GM12878 (cell line): Measurements from ENCODE around the gene PTPRF. TPM values are rescaled to one million over a fixed set of nuclear protein-coding genes. Genes with fewer than 3 reads are reported as not detected.

Experiments used
- ATAC-seq: fragments of 200-7000 bp; cut with Tn5 transposase; 3 replicates; pipeline ENCODE4 v1.9.1; 2020; ENCODE audit warnings: mild to moderate bottlenecking, moderate library complexity
- BruUV-seq: library from RNA; stranded (reverse); fragments of 400-500 nt; replicated peaks from 2 replicates; lab custom pipeline; 2021; lab: Mats Ljungman, UMichigan
- CTCF ChIA-PET: fragments of 300-600 bp; sonication (Branson Sonifier 250); formaldehyde crosslinking; extraction: SDS; loops from one replicate; lab custom pipeline; 2021; ENCODE audit warnings: inconsistent platforms; lab: Yijun Ruan, JAX
- POLR2A ChIA-PET: fragments of 350-600 bp; formaldehyde crosslinking; extraction: SDS; loops from one replicate; lab custom pipeline; 2021; ENCODE audit warnings: inconsistent platforms; lab: Charles Lee
- RAD21 ChIA-PET: fragments of 300-600 bp; sonication (Branson Sonifier 250); formaldehyde crosslinking; loops from one replicate; lab custom pipeline; 2023; ENCODE audit warnings: antibody characterized with exemption; ENCODE audit not compliant: unreplicated experiment; lab: Charles Lee
- SMC1A ChIA-PET: fragments of 300-600 bp; sonication (Branson Sonifier 250); formaldehyde crosslinking; loops from one replicate; lab custom pipeline; 2023; ENCODE audit not compliant: unreplicated experiment, uncharacterized antibody; lab: Charles Lee
- DNase-seq: peaks from one replicate; pipeline ENCODE4 v3.0.0-alpha.2; 2011; ENCODE audit warnings: low read depth, low spot score
- FAIRE-seq: peaks from 3 replicates; lab custom pipeline; 2011; peaks lifted over from hg19 to GRCh38; lab: Jason Lieb, UNC
- H2AFZ ChIP-seq: 2 replicates; pipeline ENCODE4 v1.6.0; 2011; ENCODE audit warnings: low read depth, low read length, control low read depth; ENCODE audit not compliant: control insufficient read depth
- H3K27ac ChIP-seq: 2 replicates; pipeline ENCODE4 v1.5.1; 2011; ENCODE audit warnings: control low read depth; ENCODE audit not compliant: control insufficient read depth, insufficient read depth
- H3K27me3 ChIP-seq, 2 experiments: replicated peaks in 1 of 2; 2 replicates each; pipeline versions ENCODE4 v1.6.0 to v1.6.1; 2011; ENCODE audit warnings: low read length in 1 of 2; ENCODE audit not compliant: control insufficient read depth in 2 of 2, insufficient read depth in 2 of 2
- H3K36me3 ChIP-seq, 2 experiments: 2 replicates each; pipeline ENCODE4 v1.5.1; 2011; ENCODE audit warnings: low read length in 1 of 2; ENCODE audit not compliant: control insufficient read depth in 2 of 2, insufficient read depth in 2 of 2
- H3K4me1 ChIP-seq: 2 replicates; pipeline ENCODE4 v1.6.1; 2011; ENCODE audit warnings: mild to moderate bottlenecking, low read length, moderate library complexity, mixed read lengths; ENCODE audit not compliant: control insufficient read depth, insufficient read depth
- H3K4me2 ChIP-seq: 2 replicates; pipeline ENCODE4 v1.6.0; 2011; ENCODE audit warnings: control low read depth; ENCODE audit not compliant: control insufficient read depth, insufficient read depth
- H3K4me3 ChIP-seq: fragments of 200-600 bp; sonication (generic); 2 replicates; pipeline ENCODE4 v1.5.1; 2016
- H3K79me2 ChIP-seq: 2 replicates; pipeline ENCODE4 v1.6.0; 2011; ENCODE audit warnings: low read length; ENCODE audit not compliant: control insufficient read depth, insufficient read depth
- H3K9ac ChIP-seq: 2 replicates; pipeline ENCODE4 v1.8.0; 2011; ENCODE audit warnings: low read length, control low read depth, mixed read lengths; ENCODE audit not compliant: control insufficient read depth, insufficient read depth
- H3K9me3 ChIP-seq: replicated peaks from 3 replicates; pipeline ENCODE4 v1.5.1; 2011; ENCODE audit warnings: mild to moderate bottlenecking, low read length; ENCODE audit not compliant: control insufficient read depth, insufficient read depth
- H4K20me1 ChIP-seq: 2 replicates; pipeline ENCODE4 v1.6.0; 2011; ENCODE audit not compliant: control insufficient read depth, insufficient read depth
- ATF7 ChIP-seq: fragments of 450-650 bp; IDR thresholded peaks from 2 replicates; pipeline ENCODE4 v1.6.1; 2016; ENCODE audit warnings: low read depth, mild to moderate bottlenecking
- BCL11A ChIP-seq: IDR thresholded peaks from 2 replicates; pipeline ENCODE4 v1.6.1; 2011; ENCODE audit warnings: low read depth, low read length
- CHD1 ChIP-seq: IDR thresholded peaks from 2 replicates; pipeline ENCODE4 v1.6.1; 2012; ENCODE audit warnings: low read depth, low read length, improper control_type of control experiment
- HDGF ChIP-seq: fragments of 450-650 bp; IDR thresholded peaks from 2 replicates; pipeline ENCODE4 v1.6.1; 2016; ENCODE audit warnings: antibody characterized with exemption
- IKZF1 ChIP-seq: fragments of 450-650 bp; conservative IDR thresholded peaks from 2 replicates; pipeline ENCODE4 v1.6.1; 2017; ENCODE audit warnings: antibody characterized with exemption, mild to moderate bottlenecking
- PML ChIP-seq: IDR thresholded peaks from 2 replicates; pipeline ENCODE4 v1.6.1; 2012; ENCODE audit warnings: low read length, inconsistent platforms
- POLR2A ChIP-seq: IDR thresholded peaks from 2 replicates; pipeline ENCODE4 v1.6.1; 2011; ENCODE audit warnings: low read depth, mild to moderate bottlenecking, low read length
- POLR2AphosphoS2 ChIP-seq: IDR thresholded peaks from 2 replicates; pipeline ENCODE4 v1.6.1; 2011; ENCODE audit warnings: low read depth, mild to moderate bottlenecking, low read length, improper control_type of control experiment, moderate library complexity
- RAD21 ChIP-seq: IDR thresholded peaks from 2 replicates; pipeline ENCODE4 v1.6.1; 2011; ENCODE audit warnings: mild to moderate bottlenecking, low read depth, low read length, moderate library complexity; ENCODE audit not compliant: insufficient read depth
- SRF ChIP-seq, 2 experiments: IDR thresholded peaks; 2 replicates each; pipeline ENCODE4 v1.6.1; 2011; ENCODE audit warnings: low read depth in 2 of 2, low read length in 2 of 2, mild to moderate bottlenecking in 1 of 2, moderate library complexity in 1 of 2
- SUPT20H ChIP-seq: IDR thresholded peaks from 2 replicates; pipeline ENCODE4 v1.6.1; 2011; ENCODE audit warnings: low read depth, mild to moderate bottlenecking, low read length, moderate library complexity, borderline replicate concordance; ENCODE audit not compliant: control insufficient read depth
- TAF1 ChIP-seq: IDR thresholded peaks from 2 replicates; pipeline ENCODE4 v1.6.1; 2011; ENCODE audit warnings: mild to moderate bottlenecking, low read depth, low read length, borderline replicate concordance
- YY1 ChIP-seq: IDR thresholded peaks from 2 replicates; pipeline ENCODE4 v1.6.1; 2011; ENCODE audit warnings: low read depth, mild to moderate bottlenecking, low read length
- ZNF24 ChIP-seq: fragments of 450-650 bp; IDR thresholded peaks from 2 replicates; pipeline ENCODE4 v1.6.1; 2017; ENCODE audit warnings: antibody characterized with exemption, mild to moderate bottlenecking
- ZNF274 ChIP-seq: IDR thresholded peaks from one replicate; pipeline ENCODE4 v1.8.0; 2011; ENCODE audit not compliant: insufficient read length, insufficient read depth
- WGBS: methylation state at CpG from one replicate; pipeline ENCODE4 v1.1.6; 2016; ENCODE audit warnings: low lambda C conversion rate; ENCODE audit not compliant: insufficient replicate concordance, insufficient coverage; ENCODE audit errors: missing lambda C conversion rate; 5-methylcytosine and 5-hydroxymethylcytosine counted together
- in situ Hi-C: fragments of 300-500 bp; cut with MboI; formaldehyde crosslinking; loops from 9 replicates; pipeline ENCODE4 v1.14.3; 2018; ENCODE audit warnings: mixed read lengths
- intact Hi-C: fragments of 100-400 bp; cut with micrococcal nuclease; formaldehyde crosslinking; loops from one replicate; pipeline ENCODE4 v1.14.2; 2022; ENCODE audit not compliant: unreplicated experiment
- polyA plus RNA-seq, 11 experiments: library from polyadenylated mRNA; depleted of rRNA in 4 of 11; unstranded in 6 of 11; stranded (reverse) in 5 of 11; fragments of >200 nt; fragmentation: Nextera tagmentation in 4 of 11; fragmentation: Illumina TruSeq in 1 of 11; extraction: Ambion mirVana in 4 of 11; extraction: Trizol in 1 of 11; gene quantifications; 1 replicate in 1 of 11; 2 replicates in 10 of 11; pipeline versions ENCODE4 v1.2.1 to v1.2.3, GENCODE V29; 2011 to 2016; ENCODE audit warnings: inconsistent platforms in 2 of 11, missing spikeins in 2 of 11, low read depth in 1 of 11
- total RNA-seq, 4 experiments: library from RNA; depleted of rRNA in 3 of 4; stranded (reverse); fragments of >200 nt in 3 of 4; fragmentation: Illumina TruSeq in 1 of 4; extraction: Trizol in 1 of 4; gene quantifications; 2 replicates each; pipeline versions ENCODE4 v1.2.1 to v1.2.3, GENCODE V29; 2013 to 2021
- TF ChIP-seq, protein P1 (sequence below): IDR thresholded peaks from 2 replicates; pipeline ENCODE4 v1.6.1; 2012; ENCODE audit warnings: low read depth, low read length, improper control_type of control experiment
- TF ChIP-seq, protein P2 (sequence below): IDR thresholded peaks from 2 replicates; pipeline ENCODE4 v1.6.1; 2011; ENCODE audit warnings: borderline replicate concordance, low read depth, mild to moderate bottlenecking, moderate library complexity, mixed read lengths, low read length; ENCODE audit not compliant: insufficient read depth; ENCODE audit errors: extremely low read length

The PTPRF gene
- total and polyA plus RNA-seq, 10 of the 15 experiments (the other 5 are each of a cell fraction or from before 2014, with no cell fraction given), result 0.04 to 2.6 (median 0.32) TPM

DNA sequence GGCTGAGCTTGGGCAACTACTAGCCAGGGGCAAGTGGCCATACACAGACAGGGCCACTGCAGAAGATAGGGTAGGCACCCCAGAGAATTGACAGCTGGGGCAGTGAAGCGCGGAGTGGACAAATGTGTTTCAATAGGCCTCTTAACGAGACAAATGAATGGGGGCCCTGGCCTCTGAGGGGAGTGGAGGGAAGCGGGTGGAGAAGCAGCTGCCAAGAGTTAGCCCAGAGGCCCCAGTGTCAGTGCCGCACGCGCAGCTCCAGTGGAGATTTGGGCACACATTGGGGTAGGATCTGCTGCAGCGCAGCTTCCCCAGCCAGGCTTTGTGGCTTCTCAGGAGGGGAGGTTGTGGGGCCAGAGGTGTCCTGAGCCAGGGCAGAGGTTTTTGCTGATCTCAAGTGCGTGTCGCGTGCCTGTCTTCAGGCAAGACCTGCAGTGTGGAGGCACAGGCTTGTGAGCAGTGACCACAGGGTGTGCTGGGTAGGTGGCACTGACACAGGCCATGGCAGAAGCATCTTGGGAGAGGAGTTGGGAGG lies 16.9 kb downstream of the PTPRF start:
- in situ Hi-C loops, result no loop called here
- WGBS, result 76% methylated on average over 11 of the region's 11 CpGs
- no peak for ATAC-seq
- no peak for TF ChIP-seq POLR2AphosphoS2
- TF ChIP-seq, all 136 proteins: peak for 0
- Histone ChIP-seq H3K9me3 (no peaks in the 10 kb centered on the region), H3K9ac (no peak overlapping the region), H2AFZ (no peak overlapping the region), H4K20me1 (no peaks in the 10 kb centered on the region), H3K4me1 (no peaks in the 10 kb centered on the region), H3K27ac (no peak overlapping the region), H3K4me2 (no peak overlapping the region), H3K27me3 (no peaks in the 10 kb centered on the region), H3K79me2 (no peaks in the 10 kb centered on the region), H3K4me3 (no peak overlapping the region), H3K36me3 (no peaks in the 10 kb centered on the region)
- ChIA-PET CTCF (no interaction called here), SMC1A (no interaction called here), POLR2A (no interaction called here), RAD21 (no interaction called here)
- DNase-seq (no peak), FAIRE-seq (no peak)
- intact Hi-C loops, result no loop called here
- no TSS peak for BruUV-seq

DNA sequence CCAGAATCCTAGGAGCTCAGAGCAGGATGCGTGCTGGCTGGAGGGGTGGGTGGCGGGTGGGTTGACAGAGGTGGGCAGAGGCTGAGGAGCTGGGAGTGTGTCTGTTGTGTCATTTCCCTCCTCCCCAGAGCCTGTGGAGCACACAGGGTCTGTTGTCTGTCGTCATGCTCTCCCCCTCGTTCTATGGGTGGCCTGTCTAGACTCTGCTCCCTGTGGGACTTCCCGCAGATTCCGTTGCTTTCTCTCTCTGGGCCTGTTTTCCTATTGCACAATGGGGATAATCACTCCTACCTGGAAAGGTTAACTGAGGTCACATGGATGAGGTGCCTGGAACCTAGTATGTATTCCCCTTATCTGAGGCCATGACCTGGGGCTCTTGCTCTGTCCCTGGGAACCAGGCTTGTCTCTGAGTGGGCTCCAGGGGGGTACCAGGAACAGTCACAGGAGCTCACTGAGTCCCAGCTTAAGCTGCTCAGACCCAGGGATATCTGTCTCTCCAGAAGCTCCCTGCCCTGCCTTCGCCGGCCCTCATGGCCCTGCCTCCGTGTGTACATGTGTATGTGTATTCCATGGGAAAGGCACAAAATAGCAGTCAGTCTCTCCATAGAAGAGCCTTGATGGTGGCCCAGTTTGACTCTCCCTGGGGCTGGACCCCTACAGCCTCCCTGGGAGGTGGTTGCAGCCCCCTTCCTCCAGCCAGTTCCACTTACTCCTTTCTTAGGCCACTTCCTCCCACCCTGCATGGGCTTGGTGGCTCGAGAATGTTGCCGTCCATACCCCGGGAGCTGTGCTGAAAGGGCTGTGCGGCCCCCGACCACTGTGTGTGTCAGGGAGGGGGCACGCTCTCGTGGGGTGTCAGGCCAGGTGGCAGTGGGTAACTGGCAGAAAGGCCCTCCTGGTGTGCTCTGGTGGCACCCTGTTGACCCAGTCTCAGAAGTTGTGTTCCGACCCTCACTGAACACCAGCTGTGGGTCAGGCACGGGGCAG lies 17.9 kb downstream of the PTPRF start:
- Histone ChIP-seq H3K9ac (no peak overlapping the region), H3K27ac (no peak overlapping the region), H2AFZ (no peak overlapping the region), H3K27me3 (no peaks in the 10 kb centered on the region), H3K4me3 (no peak overlapping the region), H3K79me2 (no peaks in the 10 kb centered on the region), H3K36me3 (no peaks in the 10 kb centered on the region), H3K4me1 (no peaks in the 10 kb centered on the region), H3K4me2 (no peak overlapping the region), H3K9me3 (no peaks in the 10 kb centered on the region), H4K20me1 (no peaks in the 10 kb centered on the region)
- ChIA-PET SMC1A (no interaction called here), POLR2A (no interaction called here), RAD21 (no interaction called here), CTCF (interaction anchor here (0.6 kb wide), 1 partner anchor 97 kb away, joined by 3 read pairs; no protein-coding TSS in a partner anchor)
- intact Hi-C loops, result no loop called here
- in situ Hi-C loops, result no loop called here
- 38% methylated on average over 18 of the region's 18 CpGs for WGBS
- TF ChIP-seq SRF (IDR thresholded peaks at IDR 0.05; ENCODE audit: low read depth in 2 of 2, low read length in 2 of 2) (no peak), TAF1 (no peak), ZNF274 (no peak), POLR2AphosphoS2 (no peak), RAD21 (no peak), ATF7 (no peak), HDGF (no peak), CHD1 (no peak), IKZF1 (no peak), POLR2A (no peak), PML (no peak), BCL11A (no peak), SUPT20H (no peak), ZNF24 (no peak), YY1 (no peak)
- TF ChIP-seq, protein P1, sequence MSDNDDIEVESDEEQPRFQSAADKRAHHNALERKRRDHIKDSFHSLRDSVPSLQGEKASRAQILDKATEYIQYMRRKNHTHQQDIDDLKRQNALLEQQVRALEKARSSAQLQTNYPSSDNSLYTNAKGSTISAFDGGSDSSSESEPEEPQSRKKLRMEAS, result no peak
- TF ChIP-seq, protein P2, sequence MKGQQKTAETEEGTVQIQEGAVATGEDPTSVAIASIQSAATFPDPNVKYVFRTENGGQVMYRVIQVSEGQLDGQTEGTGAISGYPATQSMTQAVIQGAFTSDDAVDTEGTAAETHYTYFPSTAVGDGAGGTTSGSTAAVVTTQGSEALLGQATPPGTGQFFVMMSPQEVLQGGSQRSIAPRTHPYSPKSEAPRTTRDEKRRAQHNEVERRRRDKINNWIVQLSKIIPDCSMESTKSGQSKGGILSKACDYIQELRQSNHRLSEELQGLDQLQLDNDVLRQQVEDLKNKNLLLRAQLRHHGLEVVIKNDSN, result no peak
- no peak for ATAC-seq
- no TSS peak for BruUV-seq
- no peak for DNase-seq
- FAIRE-seq, result no peak
